H1 (cell line): ENCODE results near the gene CTF1. TPM values are rescaled to one million over a fixed set of nuclear protein-coding genes. Genes with fewer than 3 reads are reported as not detected.

Experiments used
- CTCF ChIA-PET: fragments of 300-600 bp; sonication (Branson Sonifier 250); formaldehyde crosslinking; loops from one replicate; lab custom pipeline; 2021; ENCODE audit not compliant: partially characterized antibody; lab: Charles Lee
- POLR2A ChIA-PET: fragments of 300-600 bp; sonication (Branson Sonifier 250); formaldehyde crosslinking; loops from one replicate; lab custom pipeline; 2021; ENCODE audit warnings: inconsistent platforms; ENCODE audit not compliant: partially characterized antibody; lab: Charles Lee
- DNase-seq, 2 experiments: peaks; one replicate each; pipeline versions ENCODE4 v3.0.0 to v3.0.0-alpha.2; 2010 to 2022; ENCODE audit warnings: low spot score in 2 of 2, low read depth in 1 of 2, mixed read lengths in 1 of 2
- FAIRE-seq: peaks from 2 replicates; lab custom pipeline; 2011; peaks lifted over from hg19 to GRCh38; lab: Jason Lieb, UNC
- H2AFZ ChIP-seq: 2 replicates; pipeline ENCODE4 v1.8.1; 2012; ENCODE audit warnings: low read length, inconsistent platforms
- H2AK5ac ChIP-seq: 2 replicates; pipeline ENCODE4 v1.6.1; 2013; ENCODE audit warnings: low read depth, low read length
- H2BK120ac ChIP-seq: replicated peaks from 2 replicates; pipeline ENCODE3; 2013; ENCODE audit warnings: low read depth, low read length, inconsistent platforms
- H2BK12ac ChIP-seq: 2 replicates; pipeline ENCODE4 v1.6.1; 2013; ENCODE audit warnings: low read depth, low read length
- H2BK15ac ChIP-seq: 2 replicates; pipeline ENCODE4 v1.6.1; 2013; ENCODE audit warnings: low read length
- H2BK20ac ChIP-seq: 2 replicates; pipeline ENCODE4 v1.6.1; 2013; ENCODE audit warnings: low read length
- H2BK5ac ChIP-seq: 2 replicates; pipeline ENCODE4 v1.6.1; 2013; ENCODE audit warnings: low read depth, low read length
- H3K14ac ChIP-seq: 2 replicates; pipeline ENCODE4 v1.6.1; 2013; ENCODE audit warnings: inconsistent platforms; ENCODE audit not compliant: insufficient read length
- H3K18ac ChIP-seq: 2 replicates; pipeline ENCODE4 v1.6.1; 2013; ENCODE audit warnings: low read length; ENCODE audit errors: extremely low read depth
- H3K23ac ChIP-seq: 2 replicates; pipeline ENCODE4 v1.6.1; 2013; ENCODE audit warnings: inconsistent platforms; ENCODE audit not compliant: insufficient read length
- H3K23me2 ChIP-seq: 2 replicates; pipeline ENCODE4 v1.6.1; 2013; ENCODE audit warnings: low read depth, low read length
- H3K27ac ChIP-seq: 2 replicates; pipeline ENCODE4 v1.6.1; 2011; ENCODE audit warnings: low read depth, low read length, inconsistent platforms
- H3K27me3 ChIP-seq, 4 experiments: replicated peaks in 1 of 4; 1 replicate in 1 of 4; 2 replicates in 3 of 4; pipeline versions ENCODE4 v1.6.1 to v1.8.1; 2011 to 2013; ENCODE audit warnings: low read length in 3 of 4, mild to moderate bottlenecking in 3 of 4, inconsistent platforms in 2 of 4, mixed read lengths in 2 of 4, moderate library complexity in 1 of 4; ENCODE audit not compliant: control insufficient read depth in 3 of 4, insufficient read depth in 3 of 4; ENCODE audit errors: extremely low read depth in 1 of 4
- H3K36me3 ChIP-seq, 4 experiments: 2 replicates each; pipeline versions ENCODE4 v1.6.1 to v1.8.1; 2011 to 2013; ENCODE audit warnings: mild to moderate bottlenecking in 4 of 4, low read length in 3 of 4, moderate library complexity in 2 of 4, control low read depth in 1 of 4, inconsistent platforms in 1 of 4; ENCODE audit not compliant: insufficient read depth in 4 of 4, control insufficient read depth in 2 of 4
- H3K4ac ChIP-seq: replicated peaks from 2 replicates; pipeline ENCODE3; 2013; ENCODE audit warnings: low read length, low read depth, mixed read lengths, inconsistent platforms; ENCODE audit not compliant: insufficient read length
- H3K4me1 ChIP-seq, 4 experiments: replicated peaks in 1 of 4; 1 replicate in 1 of 4; 2 replicates in 3 of 4; pipeline versions ENCODE4 v1.6.1 to v1.8.1; 2011 to 2013; ENCODE audit warnings: low read length in 3 of 4, inconsistent platforms in 2 of 4, mixed read lengths in 1 of 4; ENCODE audit not compliant: insufficient read depth in 4 of 4, control insufficient read depth in 3 of 4
- H3K4me2 ChIP-seq, 2 experiments: 2 replicates each; pipeline versions ENCODE4 v1.6.1 to v1.8.1; 2011 to 2013; ENCODE audit warnings: low read depth in 2 of 2, low read length in 2 of 2, control low read depth in 1 of 2, inconsistent platforms in 1 of 2, mild to moderate bottlenecking in 1 of 2; ENCODE audit not compliant: insufficient read depth in 1 of 2
- H3K4me3 ChIP-seq, 4 experiments: fragments of 200-600, 300-600 bp in 1 of 4; sonication (generic), shearing (Covaris generic), sonication (Bioruptor Twin) in 1 of 4; 2 replicates each; pipeline versions ENCODE4 v1.5.1 to v1.8.1; 2011 to 2016; ENCODE audit warnings: low read length in 4 of 4, low read depth in 3 of 4, control low read depth in 2 of 4, inconsistent platforms in 2 of 4, mild to moderate bottlenecking in 2 of 4, mixed read lengths in 1 of 4, moderate library complexity in 1 of 4; ENCODE audit not compliant: insufficient read depth in 2 of 4; ENCODE audit errors: extremely low read depth in 1 of 4
- H3K56ac ChIP-seq: replicated peaks from 2 replicates; pipeline ENCODE3; 2013; ENCODE audit warnings: low read depth, mild to moderate bottlenecking, mixed read lengths, low read length, inconsistent platforms; ENCODE audit not compliant: insufficient read length
- H3K79me1 ChIP-seq: 2 replicates; pipeline ENCODE4 v1.6.1; 2013; ENCODE audit warnings: low read depth, low read length, control low read depth
- H3K79me2 ChIP-seq, 2 experiments: 2 replicates each; pipeline versions ENCODE4 v1.6.1 to v1.8.1; 2012 to 2013; ENCODE audit warnings: low read length in 2 of 2, mild to moderate bottlenecking in 2 of 2, inconsistent platforms in 1 of 2; ENCODE audit not compliant: insufficient read depth in 2 of 2, control insufficient read depth in 1 of 2
- H3K9ac ChIP-seq, 4 experiments: replicated peaks in 1 of 4; 1 replicate in 1 of 4; 2 replicates in 3 of 4; pipeline versions ENCODE4 v1.6.1 to v1.8.1; 2011 to 2013; ENCODE audit warnings: low read depth in 3 of 4, low read length in 3 of 4, control low read depth in 2 of 4, mild to moderate bottlenecking in 2 of 4, moderate library complexity in 2 of 4, inconsistent platforms in 1 of 4; ENCODE audit errors: extremely low read depth in 1 of 4
- H3K9me3 ChIP-seq, 2 experiments: 2 replicates each; pipeline versions ENCODE4 v1.6.1 to v1.8.1; 2012 to 2013; ENCODE audit warnings: mild to moderate bottlenecking in 2 of 2, moderate library complexity in 2 of 2, control low read depth in 1 of 2, inconsistent platforms in 1 of 2, low read depth in 1 of 2, low read length in 1 of 2, mixed read lengths in 1 of 2; ENCODE audit not compliant: insufficient read depth in 2 of 2
- H4K20me1 ChIP-seq, 2 experiments: replicated peaks in 1 of 2; 2 replicates each; pipeline versions ENCODE3 to v1.8.1; 2011 to 2013; ENCODE audit warnings: inconsistent platforms in 2 of 2, low read length in 2 of 2, mild to moderate bottlenecking in 1 of 2; ENCODE audit not compliant: insufficient read depth in 2 of 2, control insufficient read depth in 1 of 2
- H4K5ac ChIP-seq: 2 replicates; pipeline ENCODE4 v1.6.1; 2013; ENCODE audit warnings: low read length, low read depth, mixed read lengths, inconsistent platforms; ENCODE audit not compliant: insufficient read length
- H4K8ac ChIP-seq: 2 replicates; pipeline ENCODE4 v1.8.0; 2013; ENCODE audit warnings: mild to moderate bottlenecking, moderate library complexity, low read length, inconsistent platforms; ENCODE audit not compliant: insufficient read depth; ENCODE audit errors: extremely low read depth
- H4K91ac ChIP-seq: replicated peaks from 2 replicates; pipeline ENCODE3; 2013; ENCODE audit warnings: low read length, mixed read lengths, inconsistent platforms; ENCODE audit not compliant: insufficient read length
- CHD2 ChIP-seq: IDR thresholded peaks from 2 replicates; pipeline ENCODE4 v1.6.1; 2012; ENCODE audit warnings: low read length, improper control_type of control experiment
- SIX5 ChIP-seq: IDR thresholded peaks from 2 replicates; pipeline ENCODE4 v1.6.1; 2011; ENCODE audit warnings: mild to moderate bottlenecking, low read depth, low read length
- ZNF274 ChIP-seq: IDR thresholded peaks from 2 replicates; pipeline ENCODE4 v1.7.0; 2012; ENCODE audit warnings: low read length, borderline replicate concordance; ENCODE audit errors: extremely low read depth
- WGBS, 2 experiments: shearing (Covaris generic) in 1 of 2; methylation state at CpG; one replicate each; pipeline versions ENCODE4 v1.1.6 to v1.1.7; 2013 to 2015; ENCODE audit warnings: low lambda C conversion rate in 2 of 2, mixed read lengths in 2 of 2, inconsistent platforms in 1 of 2, low coverage in 1 of 2, missing lambda C conversion rate in 1 of 2; ENCODE audit not compliant: insufficient replicate concordance in 2 of 2, insufficient coverage in 1 of 2, insufficient read length in 1 of 2; ENCODE audit errors: extremely low coverage in 1 of 2, missing lambda C conversion rate in 1 of 2; 5-methylcytosine and 5-hydroxymethylcytosine counted together
- polyA plus RNA-seq, 7 experiments: library from polyadenylated mRNA; depleted of rRNA in 3 of 7; stranded (reverse) in 5 of 7; unstranded in 2 of 7; fragments of >200 nt in 5 of 7; fragments of 200-250 nt in 2 of 7; gene quantifications; 1 replicate in 5 of 7; 2 replicates in 1 of 7; 4 replicates in 1 of 7; pipeline versions ENCODE4 v1.2.1 to v1.2.3, GENCODE V29; 2011 to 2013; ENCODE audit warnings: missing spikeins in 2 of 7, mixed read lengths in 2 of 7
- total RNA-seq: library from RNA; stranded (reverse); fragmentation: NEBNext Ultra II Directional; extraction: Animal tissue kit (Norgen Biotek cat#: 25700); gene quantifications from 2 replicates; pipeline ENCODE4 v1.2.1, GENCODE V29; 2021
- TF ChIP-seq, protein P1 (sequence below), 3 experiments: IDR thresholded peaks; 1 replicate in 2 of 3; 2 replicates in 1 of 3; pipeline versions ENCODE4 v1.5.1 to v1.6.1; 2011; ENCODE audit warnings: low read length in 3 of 3, mild to moderate bottlenecking in 3 of 3, inconsistent platforms in 2 of 3, low read depth in 1 of 3, moderate library complexity in 1 of 3; ENCODE audit not compliant: insufficient read depth in 1 of 3; ENCODE audit errors: control extremely low read depth in 1 of 3

Gene CTF1
- total and polyA plus RNA-seq, 2 of the 8 experiments (the other 6 are each of a cell fraction or from before 2014, with no cell fraction given), result 0.97 to 3.4 TPM

DNA sequence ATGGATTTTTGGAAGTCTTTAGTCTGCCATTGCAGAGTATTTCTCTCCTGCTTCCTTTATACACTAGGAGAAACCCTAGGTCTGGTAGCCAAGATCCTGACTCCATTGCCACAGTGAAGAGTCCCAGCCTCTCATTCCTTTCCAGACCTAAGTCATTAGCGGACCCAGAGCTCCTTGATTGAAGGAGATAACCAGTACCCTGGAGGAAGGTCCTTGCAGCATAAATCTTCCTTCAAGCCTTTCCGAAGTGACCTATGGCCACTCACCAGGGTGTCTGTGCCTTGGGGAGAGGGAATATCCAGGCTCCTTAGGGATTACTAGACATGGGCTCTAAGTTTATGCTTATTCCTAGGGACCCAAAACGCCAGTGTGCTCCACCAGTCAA, 38.3 kb upstream of the CTF1 start:
- H3K9me3 ChIP-seq, result no peaks in the 10 kb centered on the region
- H3K27ac ChIP-seq, result no peak overlapping the region
- no peak overlapping the region for H4K8ac ChIP-seq
- H2BK12ac ChIP-seq, result no peak overlapping the region
- H2BK120ac ChIP-seq, result no peak overlapping the region
- FAIRE-seq, result no peak
- no peak overlapping the region for H2AFZ ChIP-seq
- no peaks in the 10 kb centered on the region for H3K23me2 ChIP-seq
- DNase-seq, result no peak
- POLR2A ChIA-PET, result interaction anchor here (4.1 kb wide), 1 partner anchor 17 kb away, joined by 14 read pairs; no protein-coding TSS in a partner anchor
- H3K4me2 ChIP-seq, result no peak overlapping the region
- H3K9ac ChIP-seq, result no peak overlapping the region
- no peak overlapping the region for H2BK15ac ChIP-seq
- H3K56ac ChIP-seq, result no peak overlapping the region
- no peak overlapping the region for H2AK5ac ChIP-seq
- 80% methylated on average over 3 of the region's 3 CpGs; no CpG with 5 or more reads in 1 of the 2 experiments for WGBS, 2 experiments
- no peak overlapping the region for H3K18ac ChIP-seq
- no peaks in the 10 kb centered on the region for H4K20me1 ChIP-seq
- no peaks in the 10 kb centered on the region for H3K36me3 ChIP-seq
- no peak overlapping the region for H3K14ac ChIP-seq
- H4K5ac ChIP-seq, result no peak overlapping the region
- CTCF ChIA-PET, result interaction anchor here (1.4 to 6.5 kb wide), 2 partner anchors 9 to 14 kb away, joined by 5 to 72 read pairs; no protein-coding TSS in a partner anchor
- no peaks in the 10 kb centered on the region for H3K79me1 ChIP-seq
- H3K4me3 ChIP-seq, result no peak overlapping the region
- no peak overlapping the region for H2BK5ac ChIP-seq
- peaks cover 0 to 11% (median 5%) of the 10 kb centered on the region in 4 experiments; a peak in 3 of 7 replicates for H3K27me3 ChIP-seq
- no peak overlapping the region for H3K23ac ChIP-seq
- no peaks in the 10 kb centered on the region for H3K79me2 ChIP-seq
- no peaks in the 10 kb centered on the region for H3K4me1 ChIP-seq
- no peak overlapping the region for H4K91ac ChIP-seq
- no peak overlapping the region for H3K4ac ChIP-seq
- no peak overlapping the region for H2BK20ac ChIP-seq
- TF ChIP-seq, protein P1, sequence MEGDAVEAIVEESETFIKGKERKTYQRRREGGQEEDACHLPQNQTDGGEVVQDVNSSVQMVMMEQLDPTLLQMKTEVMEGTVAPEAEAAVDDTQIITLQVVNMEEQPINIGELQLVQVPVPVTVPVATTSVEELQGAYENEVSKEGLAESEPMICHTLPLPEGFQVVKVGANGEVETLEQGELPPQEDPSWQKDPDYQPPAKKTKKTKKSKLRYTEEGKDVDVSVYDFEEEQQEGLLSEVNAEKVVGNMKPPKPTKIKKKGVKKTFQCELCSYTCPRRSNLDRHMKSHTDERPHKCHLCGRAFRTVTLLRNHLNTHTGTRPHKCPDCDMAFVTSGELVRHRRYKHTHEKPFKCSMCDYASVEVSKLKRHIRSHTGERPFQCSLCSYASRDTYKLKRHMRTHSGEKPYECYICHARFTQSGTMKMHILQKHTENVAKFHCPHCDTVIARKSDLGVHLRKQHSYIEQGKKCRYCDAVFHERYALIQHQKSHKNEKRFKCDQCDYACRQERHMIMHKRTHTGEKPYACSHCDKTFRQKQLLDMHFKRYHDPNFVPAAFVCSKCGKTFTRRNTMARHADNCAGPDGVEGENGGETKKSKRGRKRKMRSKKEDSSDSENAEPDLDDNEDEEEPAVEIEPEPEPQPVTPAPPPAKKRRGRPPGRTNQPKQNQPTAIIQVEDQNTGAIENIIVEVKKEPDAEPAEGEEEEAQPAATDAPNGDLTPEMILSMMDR (IDR thresholded peaks at IDR 0.05; ENCODE audit: control extremely low read depth in 1 of 3, insufficient read depth in 1 of 3, low read depth in 1 of 3, low read length in 3 of 3), result no peak
- TF ChIP-seq ZNF274 (no peak), CHD2 (no peak), SIX5 (no peak)
